MM.1S (cell line): ENCODE measurements around the gene UBE3B.
"Not testable (repeated sequence)": the region's sequence is repeated elsewhere in the genome, so short reads cannot be mapped to it uniquely, and the experiment has no call there.

Experiments used
- DNase-seq: peaks from one replicate; pipeline ENCODE4 v3.0.0-alpha.2; 2015
- H2AFZ ChIP-seq: fragments of 300-600 bp; sonication (generic); 2 replicates; pipeline ENCODE4 v1.6.0; 2016; ENCODE audit warnings: antibody characterized with exemption, low read length
- H3F3A ChIP-seq: fragments of 300-600 bp; sonication (generic); 2 replicates; pipeline ENCODE4 v1.6.1; 2016; ENCODE audit warnings: mild to moderate bottlenecking, antibody characterized with exemption, low read length, moderate library complexity, mixed read lengths; ENCODE audit not compliant: insufficient read depth
- H3K27ac ChIP-seq: fragments of 300-600 bp; sonication (generic); 2 replicates; pipeline ENCODE4 v1.5.1; 2016; ENCODE audit warnings: mild to moderate bottlenecking, low read length
- H3K27me3 ChIP-seq: fragments of 300-600 bp; sonication (generic); replicated peaks from 2 replicates; pipeline ENCODE4 v1.6.0; 2016; ENCODE audit warnings: low read length; ENCODE audit not compliant: insufficient read depth
- H3K36me3 ChIP-seq: fragments of 300-600 bp; sonication (generic); replicated peaks from 2 replicates; pipeline ENCODE4 v1.6.1; 2016; ENCODE audit warnings: mild to moderate bottlenecking, low read length, mixed read lengths; ENCODE audit not compliant: insufficient read depth
- H3K4me1 ChIP-seq: fragments of 300-600 bp; sonication (generic); 2 replicates; pipeline ENCODE4 v1.6.1; 2016; ENCODE audit warnings: low read length, mixed read lengths
- H3K4me2 ChIP-seq: fragments of 300-600 bp; sonication (generic); 2 replicates; pipeline ENCODE4 v1.6.0; 2016; ENCODE audit warnings: low read depth, low read length
- H3K4me3 ChIP-seq: fragments of 300-600 bp; sonication (generic); 2 replicates; pipeline ENCODE4 v1.5.1; 2016; ENCODE audit warnings: low read length, mixed read lengths
- H3K79me2 ChIP-seq: fragments of 300-600 bp; sonication (generic); 2 replicates; pipeline ENCODE4 v1.6.1; 2016; ENCODE audit warnings: mixed run types, low read length, mixed read lengths
- H3K9ac ChIP-seq: fragments of 300-600 bp; sonication (generic); 2 replicates; pipeline ENCODE4 v1.6.1; 2016; ENCODE audit warnings: low read length, mixed read lengths
- H3K9me2 ChIP-seq: fragments of 300-600 bp; sonication (generic); replicated peaks from 2 replicates; pipeline ENCODE4 v1.6.1; 2016; ENCODE audit warnings: mild to moderate bottlenecking, low read length, mixed read lengths; ENCODE audit not compliant: insufficient read depth
- H3K9me3 ChIP-seq: fragments of 300-600 bp; sonication (generic); replicated peaks from 2 replicates; pipeline ENCODE4 v1.6.1; 2016; ENCODE audit warnings: mild to moderate bottlenecking, low read length, mixed read lengths; ENCODE audit not compliant: insufficient read depth
- H4K20me1 ChIP-seq: fragments of 300-600 bp; sonication (generic); 2 replicates; pipeline ENCODE4 v1.6.1; 2016; ENCODE audit warnings: mild to moderate bottlenecking, low read length, moderate library complexity, mixed read lengths; ENCODE audit not compliant: insufficient read depth
- EZH2 ChIP-seq: fragments of 300-600 bp; sonication (generic); optimal IDR thresholded peaks from 2 replicates; pipeline ENCODE3; 2017; ENCODE audit warnings: low read depth, mild to moderate bottlenecking, antibody characterized with exemption, low read length, mixed read lengths
- EZH2phosphoT487 ChIP-seq: fragments of 300-600 bp; sonication (generic); IDR thresholded peaks from 2 replicates; pipeline ENCODE4 v1.6.1; 2018; ENCODE audit warnings: antibody characterized with exemption, low read length
- TF ChIP-seq, protein P1 (sequence below): fragments of 300-600 bp; sonication (generic); IDR thresholded peaks from 2 replicates; pipeline ENCODE4 v1.5.1; 2016; ENCODE audit warnings: antibody characterized with exemption, low read length, mixed read lengths

The UBE3B gene

DNA sequence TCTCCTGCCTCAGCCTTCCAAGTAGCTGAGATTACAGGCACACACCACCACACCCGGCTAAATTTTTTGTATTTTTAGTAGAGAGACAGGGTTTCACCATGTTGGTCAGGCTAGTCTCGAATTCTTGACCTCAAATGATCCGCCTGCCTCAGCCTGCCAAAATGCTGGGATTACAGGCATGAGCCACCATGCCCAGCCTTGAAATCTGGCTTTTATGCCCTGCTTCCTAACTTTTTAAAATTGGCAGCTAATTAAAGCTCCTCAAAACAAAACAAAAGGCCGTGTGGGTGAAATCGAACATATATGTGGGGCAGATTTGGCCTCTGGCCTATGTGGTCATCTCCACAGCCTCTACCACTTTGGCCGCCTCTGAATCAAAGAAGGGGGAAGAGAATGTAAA, 38.3 kb upstream of the UBE3B start:
- H3F3A ChIP-seq = no peaks in the 10 kb centered on the region
- H3K4me1 ChIP-seq = no peaks in the 10 kb centered on the region
- H3K36me3 ChIP-seq = no peaks in the 10 kb centered on the region
- no peaks in the 10 kb centered on the region for H4K20me1 ChIP-seq
- H3K9me3 ChIP-seq = no peaks in the 10 kb centered on the region
- no peak for DNase-seq
- H3K4me2 ChIP-seq = no peak overlapping the region
- TF ChIP-seq EZH2 (no peak), EZH2phosphoT487 (no peak)
- TF ChIP-seq, protein P1, sequence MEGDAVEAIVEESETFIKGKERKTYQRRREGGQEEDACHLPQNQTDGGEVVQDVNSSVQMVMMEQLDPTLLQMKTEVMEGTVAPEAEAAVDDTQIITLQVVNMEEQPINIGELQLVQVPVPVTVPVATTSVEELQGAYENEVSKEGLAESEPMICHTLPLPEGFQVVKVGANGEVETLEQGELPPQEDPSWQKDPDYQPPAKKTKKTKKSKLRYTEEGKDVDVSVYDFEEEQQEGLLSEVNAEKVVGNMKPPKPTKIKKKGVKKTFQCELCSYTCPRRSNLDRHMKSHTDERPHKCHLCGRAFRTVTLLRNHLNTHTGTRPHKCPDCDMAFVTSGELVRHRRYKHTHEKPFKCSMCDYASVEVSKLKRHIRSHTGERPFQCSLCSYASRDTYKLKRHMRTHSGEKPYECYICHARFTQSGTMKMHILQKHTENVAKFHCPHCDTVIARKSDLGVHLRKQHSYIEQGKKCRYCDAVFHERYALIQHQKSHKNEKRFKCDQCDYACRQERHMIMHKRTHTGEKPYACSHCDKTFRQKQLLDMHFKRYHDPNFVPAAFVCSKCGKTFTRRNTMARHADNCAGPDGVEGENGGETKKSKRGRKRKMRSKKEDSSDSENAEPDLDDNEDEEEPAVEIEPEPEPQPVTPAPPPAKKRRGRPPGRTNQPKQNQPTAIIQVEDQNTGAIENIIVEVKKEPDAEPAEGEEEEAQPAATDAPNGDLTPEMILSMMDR = no peak
- H2AFZ ChIP-seq = no peak overlapping the region
- no peak overlapping the region for H3K4me3 ChIP-seq
- no peaks in the 10 kb centered on the region for H3K9me2 ChIP-seq
- no peaks in the 10 kb centered on the region for H3K27me3 ChIP-seq
- no peaks in the 10 kb centered on the region for H3K79me2 ChIP-seq
- no peak overlapping the region for H3K9ac ChIP-seq
- H3K27ac ChIP-seq = no peak overlapping the region

DNA sequence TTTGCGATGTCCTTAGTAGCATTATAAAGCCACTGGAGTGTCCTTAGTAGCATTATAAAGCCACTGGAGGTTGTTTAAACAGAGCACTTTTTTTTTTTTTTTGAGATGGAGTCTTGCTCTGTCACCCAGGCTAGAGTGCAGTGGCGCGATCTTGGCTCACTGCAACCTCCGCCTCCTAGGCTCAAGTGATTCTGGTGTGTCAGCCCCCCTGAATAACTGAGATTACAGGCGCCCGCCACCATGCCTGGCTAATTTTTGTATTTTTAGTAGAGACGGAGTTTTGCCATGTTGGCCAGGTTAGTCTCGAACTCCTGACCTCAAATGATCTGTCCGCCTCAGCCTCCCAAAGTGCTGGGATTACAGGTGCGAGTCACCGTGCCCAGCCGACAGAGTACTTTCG, 37.5 kb upstream of the UBE3B start:
- H3K4me3 ChIP-seq, H3K9me3 ChIP-seq, H3K9me2 ChIP-seq, H3K4me2 ChIP-seq, H3K4me1 ChIP-seq, H3K27me3 ChIP-seq, DNase-seq, H3K36me3 ChIP-seq, H2AFZ ChIP-seq, H3K27ac ChIP-seq, H3K9ac ChIP-seq, H4K20me1 ChIP-seq, H3K79me2 ChIP-seq, H3F3A ChIP-seq: not testable (repeated sequence)

DNA sequence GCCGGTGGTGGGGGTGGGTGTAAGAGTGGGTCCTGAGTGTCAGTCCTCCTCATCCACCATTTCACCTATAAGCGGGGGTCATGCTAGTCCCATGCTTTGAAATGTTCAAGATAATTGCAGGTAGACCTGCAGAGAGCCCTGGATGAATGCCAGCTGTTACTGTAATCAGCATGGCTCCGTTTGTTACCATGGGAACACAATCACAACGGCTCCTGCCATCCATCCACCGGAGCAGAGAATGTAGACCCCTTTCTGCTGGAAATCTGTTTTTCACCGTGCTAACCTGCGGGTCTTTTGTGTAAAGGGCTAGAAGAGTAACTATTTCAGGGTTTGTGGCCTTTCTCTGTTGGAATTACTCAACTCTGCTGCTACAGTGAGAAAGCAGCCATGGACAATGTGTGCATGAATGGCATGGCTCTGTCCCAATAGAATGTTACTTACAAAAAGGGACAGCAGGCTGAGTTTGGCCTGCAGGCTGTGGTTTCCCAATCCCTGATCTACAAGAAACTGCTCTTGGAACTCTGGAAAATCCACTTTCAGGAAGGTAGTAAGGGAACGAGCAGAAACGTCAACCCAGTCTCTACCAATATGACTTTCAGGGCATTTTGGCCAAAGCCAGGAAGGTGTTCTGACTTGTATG, 36.5 kb upstream of the UBE3B start:
- Histone ChIP-seq H3K36me3 (no peaks in the 10 kb centered on the region), H3K9me3 (no peaks in the 10 kb centered on the region), H3K9ac (no peak overlapping the region), H3K4me2 (no peak overlapping the region), H2AFZ (no peak overlapping the region), H3K4me3 (no peak overlapping the region), H3K4me1 (no peaks in the 10 kb centered on the region), H3K9me2 (no peaks in the 10 kb centered on the region), H3K27me3 (no peaks in the 10 kb centered on the region), H3F3A (no peaks in the 10 kb centered on the region), H3K79me2 (no peaks in the 10 kb centered on the region), H4K20me1 (no peaks in the 10 kb centered on the region), H3K27ac (no peak overlapping the region)
- no peak for DNase-seq
- TF ChIP-seq EZH2 (no peak), EZH2phosphoT487 (no peak)
- TF ChIP-seq, protein P1 = no peak

DNA sequence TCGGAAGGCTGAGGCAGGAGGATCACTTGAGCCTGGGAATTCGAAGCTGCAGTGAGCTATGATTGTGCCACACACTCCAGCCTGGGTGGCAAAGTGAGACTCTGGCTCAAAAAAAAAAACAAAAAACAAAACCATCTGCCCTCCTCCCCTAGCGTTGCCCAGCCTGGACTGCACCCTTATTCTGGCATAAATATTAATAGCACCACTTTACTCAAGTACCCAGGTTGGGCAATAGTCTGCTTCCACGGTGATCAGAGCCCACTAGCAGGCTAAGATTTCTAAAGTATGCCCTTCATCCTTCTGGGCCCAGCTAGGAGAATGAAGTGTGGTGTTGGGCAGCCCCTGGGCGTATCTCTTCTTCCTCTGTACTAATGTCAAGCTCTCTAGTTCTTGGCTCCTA, 33.6 kb upstream of the UBE3B start:
- no peaks in the 10 kb centered on the region for H3K4me1 ChIP-seq
- no peaks in the 10 kb centered on the region for H3K9me3 ChIP-seq
- H3K9ac ChIP-seq = no peak overlapping the region
- TF ChIP-seq EZH2phosphoT487 = no peak
- no peak for TF ChIP-seq EZH2
- TF ChIP-seq, protein P1 = no peak
- no peaks in the 10 kb centered on the region for H3K79me2 ChIP-seq
- DNase-seq = no peak
- H3K9me2 ChIP-seq = no peaks in the 10 kb centered on the region
- H2AFZ ChIP-seq = no peak overlapping the region
- H3K4me3 ChIP-seq = no peak overlapping the region
- no peaks in the 10 kb centered on the region for H3K27me3 ChIP-seq
- H4K20me1 ChIP-seq = no peaks in the 10 kb centered on the region
- H3K4me2 ChIP-seq = no peak overlapping the region
- H3K27ac ChIP-seq = no peak overlapping the region
- H3K36me3 ChIP-seq = no peaks in the 10 kb centered on the region
- no peaks in the 10 kb centered on the region for H3F3A ChIP-seq
